IMR-90 (cell line): ENCODE results near the gene RUNX1. TPM values are rescaled to one million over a fixed set of nuclear protein-coding genes. Genes with fewer than 3 reads are reported as not detected.

Source experiments
- ATAC-seq: fragments of 200-7000 bp; cut with Tn5 transposase; 2 replicates; pipeline ENCODE4 v1.9.1; 2020; ENCODE audit warnings: low read depth, mild to moderate bottlenecking, moderate library complexity
- BruUV-seq: library from RNA; stranded (reverse); fragments of 400-500 nt; replicated peaks from 2 replicates; lab custom pipeline; 2021; lab: Mats Ljungman, UMichigan
- CTCF ChIA-PET: fragments of 300-600 bp; formaldehyde crosslinking; extraction: SDS; loops from one replicate; lab custom pipeline; 2021; ENCODE audit warnings: antibody characterized with exemption; lab: Yijun Ruan, JAX
- POLR2A ChIA-PET: fragments of 300-600 bp; sonication (Branson Sonifier 250); formaldehyde crosslinking; loops from one replicate; lab custom pipeline; 2022; ENCODE audit warnings: antibody characterized with exemption; ENCODE audit not compliant: unreplicated experiment; lab: Charles Lee
- DNase-seq: peaks from one replicate; pipeline ENCODE4 v3.0.0; 2013
- H2AFZ ChIP-seq: replicated peaks from 2 replicates; pipeline ENCODE3; 2013; ENCODE audit warnings: low read length, mild to moderate bottlenecking; ENCODE audit not compliant: poor library complexity
- H2AK5ac ChIP-seq: 2 replicates; pipeline ENCODE4 v1.6.1; 2013; ENCODE audit warnings: low read depth, low read length, inconsistent platforms
- H2AK9ac ChIP-seq: replicated peaks from 2 replicates; pipeline ENCODE3; 2013; ENCODE audit warnings: mild to moderate bottlenecking, low read depth, low read length, moderate library complexity; ENCODE audit not compliant: poor library complexity
- H2BK120ac ChIP-seq: 2 replicates; pipeline ENCODE4 v1.6.1; 2013; ENCODE audit warnings: low read depth, low read length, inconsistent platforms
- H2BK15ac ChIP-seq: 3 replicates; pipeline ENCODE4 v1.6.1; 2013; ENCODE audit warnings: low read depth, low read length, inconsistent platforms
- H2BK20ac ChIP-seq: 2 replicates; pipeline ENCODE4 v1.6.1; 2013; ENCODE audit warnings: low read depth, mild to moderate bottlenecking, inconsistent platforms, low read length, moderate library complexity
- H2BK5ac ChIP-seq: 2 replicates; pipeline ENCODE4 v1.6.1; 2013; ENCODE audit warnings: mild to moderate bottlenecking, low read depth, low read length, inconsistent platforms; ENCODE audit not compliant: poor library complexity, severe bottlenecking
- H3K14ac ChIP-seq: replicated peaks from 2 replicates; pipeline ENCODE4 v1.6.1; 2013; ENCODE audit warnings: low read depth, low read length, inconsistent platforms
- H3K18ac ChIP-seq: 2 replicates; pipeline ENCODE4 v1.6.1; 2013; ENCODE audit warnings: low read depth, low read length, control low read depth
- H3K23ac ChIP-seq: 2 replicates; pipeline ENCODE4 v1.6.1; 2013; ENCODE audit warnings: low read depth, low read length, inconsistent platforms
- H3K27ac ChIP-seq: 2 replicates; pipeline ENCODE4 v1.5.1; 2013; ENCODE audit warnings: mild to moderate bottlenecking, control low read depth, low read length; ENCODE audit not compliant: insufficient read depth
- H3K27me3 ChIP-seq: 2 replicates; pipeline ENCODE4 v1.6.1; 2013; ENCODE audit warnings: low read length; ENCODE audit not compliant: control insufficient read depth, insufficient read depth
- H3K36me3 ChIP-seq: 2 replicates; pipeline ENCODE4 v1.6.1; 2013; ENCODE audit warnings: low read length, mixed read lengths; ENCODE audit not compliant: control insufficient read depth, insufficient read depth
- H3K4ac ChIP-seq: 2 replicates; pipeline ENCODE4 v1.6.1; 2013; ENCODE audit warnings: low read depth, low read length, inconsistent platforms
- H3K4me1 ChIP-seq: 2 replicates; pipeline ENCODE4 v1.6.1; 2013; ENCODE audit warnings: low read length, mixed read lengths; ENCODE audit not compliant: control insufficient read depth, insufficient read depth
- H3K4me2 ChIP-seq: 2 replicates; pipeline ENCODE4 v1.6.1; 2013; ENCODE audit warnings: low read depth, mild to moderate bottlenecking, control low read depth, low read length, moderate library complexity
- H3K4me3 ChIP-seq: 2 replicates; pipeline ENCODE4 v1.5.1; 2013; ENCODE audit warnings: low read depth, mild to moderate bottlenecking, control low read depth, low read length, moderate library complexity; ENCODE audit not compliant: insufficient read depth
- H3K56ac ChIP-seq: 2 replicates; pipeline ENCODE4 v1.6.1; 2013; ENCODE audit warnings: low read length, inconsistent platforms; ENCODE audit not compliant: insufficient read depth; ENCODE audit errors: extremely low read depth
- H3K79me1 ChIP-seq, 2 experiments: 2 replicates each; pipeline ENCODE4 v1.6.1; 2013; ENCODE audit warnings: low read length in 2 of 2, inconsistent platforms in 1 of 2, low read depth in 1 of 2
- H3K9ac ChIP-seq: 2 replicates; pipeline ENCODE4 v1.6.1; 2013; ENCODE audit warnings: low read depth, low read length, control low read depth
- H3K9me1 ChIP-seq: 2 replicates; pipeline ENCODE4 v1.6.1; 2013; ENCODE audit warnings: low read length, inconsistent platforms; ENCODE audit not compliant: insufficient read depth
- H3K9me3 ChIP-seq: 2 replicates; pipeline ENCODE4 v1.6.1; 2013; ENCODE audit warnings: low read length; ENCODE audit not compliant: control insufficient read depth, insufficient read depth
- H4K20me1 ChIP-seq: 2 replicates; pipeline ENCODE4 v1.6.1; 2013; ENCODE audit warnings: low read length, inconsistent platforms; ENCODE audit not compliant: insufficient read depth
- H4K5ac ChIP-seq: 2 replicates; pipeline ENCODE4 v1.6.1; 2013; ENCODE audit warnings: mild to moderate bottlenecking, low read depth, low read length, control low read depth
- H4K8ac ChIP-seq, 2 experiments: 2 replicates each; pipeline ENCODE4 v1.6.1; 2013; ENCODE audit warnings: low read depth in 2 of 2, low read length in 2 of 2, control low read depth in 1 of 2, inconsistent platforms in 1 of 2
- H4K91ac ChIP-seq: 2 replicates; pipeline ENCODE4 v1.6.1; 2013; ENCODE audit warnings: low read depth, low read length, inconsistent platforms; ENCODE audit not compliant: insufficient read depth
- BHLHE40 ChIP-seq: fragments of 150-350 bp; IDR thresholded peaks from 2 replicates; pipeline ENCODE4 v1.6.1; 2016; ENCODE audit warnings: mild to moderate bottlenecking, low read depth, low read length
- CHD1 ChIP-seq: IDR thresholded peaks from 2 replicates; pipeline ENCODE4 v1.6.1; 2012; ENCODE audit warnings: low read depth, low read length, improper control_type of control experiment
- FOS ChIP-seq: fragments of 150-350 bp; IDR thresholded peaks from 2 replicates; pipeline ENCODE4 v1.6.1; 2016; ENCODE audit warnings: low read depth, low read length
- MAZ ChIP-seq: IDR thresholded peaks from 2 replicates; pipeline ENCODE4 v1.6.1; 2012; ENCODE audit warnings: low read depth, mild to moderate bottlenecking, low read length, improper control_type of control experiment, moderate library complexity, borderline replicate concordance
- MXI1 ChIP-seq: IDR thresholded peaks from 2 replicates; pipeline ENCODE4 v1.6.1; 2012; ENCODE audit warnings: low read depth, mild to moderate bottlenecking, low read length, moderate library complexity, borderline replicate concordance
- NFE2L2 ChIP-seq: fragments of 150-350 bp; IDR thresholded peaks from 2 replicates; pipeline ENCODE4 v1.6.1; 2016; ENCODE audit warnings: low read depth, mild to moderate bottlenecking, low read length
- RCOR1 ChIP-seq: IDR thresholded peaks from 2 replicates; pipeline ENCODE4 v1.6.1; 2012; ENCODE audit warnings: mild to moderate bottlenecking, low read length, improper control_type of control experiment; ENCODE audit not compliant: insufficient replicate concordance
- RFX5 ChIP-seq: IDR thresholded peaks from 2 replicates; pipeline ENCODE4 v1.8.0; 2012; ENCODE audit warnings: low read depth, mild to moderate bottlenecking, low read length, moderate library complexity
- SMC3 ChIP-seq: fragments of 150-350 bp; IDR thresholded peaks from 2 replicates; pipeline ENCODE4 v1.6.1; 2016; ENCODE audit warnings: low read depth, mild to moderate bottlenecking, antibody characterized with exemption, low read length, moderate library complexity
- WGBS, 2 experiments: methylation state at CpG; one replicate each; pipeline versions ENCODE4 v1.1.5 to v1.1.7; 2013; ENCODE audit warnings: missing lambda C conversion rate in 2 of 2; ENCODE audit not compliant: insufficient read length in 1 of 2; ENCODE audit errors: extremely low coverage in 2 of 2; 5-methylcytosine and 5-hydroxymethylcytosine counted together
- dilution Hi-C: fragments of 300-500 bp; cut with HindIII; formaldehyde crosslinking; loops from one replicate; pipeline ENCODE4 v1.14.3; 2018; ENCODE audit warnings: low sequenced_read_pairs; ENCODE audit not compliant: unreplicated experiment
- in situ Hi-C: fragments of 300-500 bp; cut with MboI; formaldehyde crosslinking; loops from 3 replicates; pipeline ENCODE4 v1.14.3; 2019; ENCODE audit warnings: low sequenced_read_pairs, inconsistent platforms, mixed read lengths
- intact Hi-C: fragments of 100-400 bp; cut with micrococcal nuclease; formaldehyde crosslinking; loops from 2 replicates; pipeline ENCODE4 v1.10.0; 2022
- polyA plus RNA-seq, 3 experiments: library from polyadenylated mRNA; depleted of rRNA; stranded (reverse); fragments of >200 nt; gene quantifications; 2 replicates each; pipeline ENCODE4 v1.2.3, GENCODE V29; 2012; ENCODE audit warnings: low replicate concordance in 1 of 3
- total RNA-seq: library from RNA; depleted of rRNA; stranded (reverse); fragments of >200 nt; gene quantifications from 2 replicates; pipeline ENCODE4 v1.2.3, GENCODE V29; 2012
- TF ChIP-seq, protein P1 (sequence below): fragments of 150-350 bp; IDR thresholded peaks from 2 replicates; pipeline ENCODE4 v1.6.1; 2017; ENCODE audit warnings: mild to moderate bottlenecking, antibody characterized with exemption, low read length, low read depth

Gene RUNX1
- total and polyA plus RNA-seq, 2 of the 4 experiments (the other 2 are of a cell fraction): 34.5 to 56.5 TPM

DNA sequence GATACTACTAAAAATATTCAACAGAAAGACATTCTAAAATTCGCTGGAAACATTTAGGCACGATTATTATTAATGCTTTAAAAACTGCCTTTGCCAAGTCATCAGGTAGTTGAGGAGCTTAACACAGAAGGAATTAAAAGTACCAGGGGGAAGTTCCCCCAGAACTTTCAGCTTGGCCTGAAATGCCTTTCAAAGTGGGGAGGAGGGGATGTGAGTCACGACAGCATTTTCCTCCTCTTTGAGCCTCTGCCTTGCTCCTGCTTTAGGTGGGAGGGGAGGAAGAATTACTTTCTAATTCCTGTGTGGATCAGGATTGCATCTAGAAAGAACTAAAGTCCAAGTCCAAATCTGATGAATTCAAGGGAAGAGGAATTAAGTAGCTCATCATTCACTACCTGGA is 196.7 kb downstream of the RUNX1 start:
- H3K27me3 ChIP-seq: no peaks in the 10 kb centered on the region
- dilution Hi-C loops (no loop called here), in situ Hi-C loops (no loop called here), intact Hi-C loops (no loop called here)
- no peak overlapping the region for H3K4me3 ChIP-seq
- H2BK5ac ChIP-seq: no peak overlapping the region
- ChIA-PET POLR2A (no interaction called here), CTCF (no interaction called here)
- no peak overlapping the region for H2BK15ac ChIP-seq
- H3K36me3 ChIP-seq: peaks cover 60% of the 10 kb centered on the region
- no peak overlapping the region for H3K23ac ChIP-seq
- no peak overlapping the region for H3K56ac ChIP-seq
- peaks cover 34 to 79% of the 10 kb centered on the region in 2 experiments for H3K79me1 ChIP-seq
- H2AK9ac ChIP-seq: no peak overlapping the region
- no peak overlapping the region for H3K4ac ChIP-seq
- no peak overlapping the region for H3K9ac ChIP-seq
- H4K91ac ChIP-seq: no peak overlapping the region
- H3K9me3 ChIP-seq: no peaks in the 10 kb centered on the region
- no peak for DNase-seq
- no peak overlapping the region for H3K27ac ChIP-seq
- BruUV-seq: no TSS peak
- no peak overlapping the region for H3K14ac ChIP-seq
- WGBS, 2 experiments: no CpG with 5 or more reads among the region's 3 CpGs
- no peak overlapping the region for H3K18ac ChIP-seq
- TF ChIP-seq FOS: no peak
- no peak for TF ChIP-seq NFE2L2
- no peak for TF ChIP-seq MXI1
- no peak for TF ChIP-seq RCOR1
- TF ChIP-seq, protein P1, sequence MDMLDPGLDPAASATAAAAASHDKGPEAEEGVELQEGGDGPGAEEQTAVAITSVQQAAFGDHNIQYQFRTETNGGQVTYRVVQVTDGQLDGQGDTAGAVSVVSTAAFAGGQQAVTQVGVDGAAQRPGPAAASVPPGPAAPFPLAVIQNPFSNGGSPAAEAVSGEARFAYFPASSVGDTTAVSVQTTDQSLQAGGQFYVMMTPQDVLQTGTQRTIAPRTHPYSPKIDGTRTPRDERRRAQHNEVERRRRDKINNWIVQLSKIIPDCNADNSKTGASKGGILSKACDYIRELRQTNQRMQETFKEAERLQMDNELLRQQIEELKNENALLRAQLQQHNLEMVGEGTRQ: no peak
- TF ChIP-seq MAZ: no peak
- TF ChIP-seq BHLHE40: no peak
- no peak for TF ChIP-seq CHD1
- TF ChIP-seq SMC3: no peak
- TF ChIP-seq RFX5: no peak
- no peak overlapping the region for H4K8ac ChIP-seq
- ATAC-seq: no peak
- H3K4me1 ChIP-seq: peaks cover 5% of the 10 kb centered on the region
- no peak overlapping the region for H2BK120ac ChIP-seq
- no peak overlapping the region for H2AFZ ChIP-seq
- no peak overlapping the region for H3K4me2 ChIP-seq
- H3K9me1 ChIP-seq: peaks cover 12% of the 10 kb centered on the region
- H4K5ac ChIP-seq: no peak overlapping the region
- no peak overlapping the region for H2AK5ac ChIP-seq
- H4K20me1 ChIP-seq: peaks cover 82% of the 10 kb centered on the region
- H2BK20ac ChIP-seq: no peak overlapping the region
